Common myeloid progenitor, CD34-positive (primary cell): ENCODE results near the gene APELA.

ENCODE experiments used
- CTCF ChIA-PET: fragments of 350-600 bp; sonication (Branson Sonifier 250); formaldehyde crosslinking; loops from one replicate; lab custom pipeline; 2021; ENCODE audit warnings: antibody characterized with exemption; lab: Charles Lee
- POLR2A ChIA-PET: fragments of 350-600 bp; sonication (Branson Sonifier 250); formaldehyde crosslinking; loops from one replicate; lab custom pipeline; 2021; ENCODE audit warnings: antibody characterized with exemption; lab: Charles Lee
- DNase-seq, 3 donors: peaks; one replicate each; pipeline versions ENCODE4 v3.0.0 to v3.0.0-alpha.2; 2013
- H3K27ac ChIP-seq, 2 experiments: 1 replicate in 1 of 2; 2 replicates in 1 of 2; pipeline ENCODE4 v1.7.0; 2013; ENCODE audit warnings: inconsistent platforms in 2 of 2, low read length in 2 of 2, mild to moderate bottlenecking in 2 of 2, low read depth in 1 of 2, moderate library complexity in 1 of 2; ENCODE audit not compliant: severe bottlenecking in 2 of 2, insufficient read depth in 1 of 2, poor library complexity in 1 of 2
- H3K27me3 ChIP-seq, 5 experiments: replicated peaks in 2 of 5; 1 replicate in 3 of 5; 2 replicates in 2 of 5; pipeline versions ENCODE4 v1.6.1 to v1.7.0; 2013; ENCODE audit warnings: low read length in 4 of 5, mild to moderate bottlenecking in 2 of 5, moderate library complexity in 2 of 5, inconsistent platforms in 1 of 5; ENCODE audit not compliant: insufficient read depth in 5 of 5, control insufficient read depth in 4 of 5
- H3K36me3 ChIP-seq, 4 experiments: 1 replicate in 2 of 4; 2 replicates in 2 of 4; pipeline versions ENCODE4 v1.6.1 to v1.7.0; 2013; ENCODE audit warnings: low read length in 3 of 4, control low read depth in 1 of 4, mild to moderate bottlenecking in 1 of 4; ENCODE audit not compliant: control insufficient read depth in 4 of 4, insufficient read depth in 4 of 4
- H3K4me1 ChIP-seq, 4 experiments: 1 replicate in 3 of 4; 2 replicates in 1 of 4; pipeline versions ENCODE4 v1.6.1 to v1.7.1; 2013; ENCODE audit warnings: low read length in 3 of 4, mild to moderate bottlenecking in 3 of 4, control low read depth in 1 of 4, inconsistent platforms in 1 of 4, moderate library complexity in 1 of 4; ENCODE audit not compliant: control insufficient read depth in 4 of 4, insufficient read depth in 4 of 4; ENCODE audit errors: control extremely low read depth in 1 of 4
- H3K4me3 ChIP-seq, 7 experiments: 1 replicate in 4 of 7; 2 replicates in 3 of 7; pipeline versions ENCODE4 v1.5.1 to v1.7.0; 2013; ENCODE audit warnings: mild to moderate bottlenecking in 7 of 7, low read length in 6 of 7, moderate library complexity in 6 of 7, inconsistent platforms in 2 of 7, low read depth in 2 of 7, control low read depth in 1 of 7; ENCODE audit not compliant: insufficient read depth in 4 of 7, control insufficient read depth in 1 of 7; ENCODE audit errors: extremely low read depth in 1 of 7
- H3K9me3 ChIP-seq, 5 experiments: 1 replicate in 4 of 5; 2 replicates in 1 of 5; pipeline versions ENCODE4 v1.6.1 to v1.7.1; 2013; ENCODE audit warnings: low read length in 4 of 5, mild to moderate bottlenecking in 2 of 5, inconsistent platforms in 1 of 5, low read depth in 1 of 5, moderate library complexity in 1 of 5; ENCODE audit not compliant: control insufficient read depth in 4 of 5, insufficient read depth in 2 of 5; ENCODE audit errors: control extremely low read depth in 1 of 5
- WGBS: methylation state at CpG from one replicate; pipeline ENCODE4 v1.1.5; 2013; ENCODE audit not compliant: insufficient coverage; 5-methylcytosine and 5-hydroxymethylcytosine counted together

Gene APELA

DNA sequence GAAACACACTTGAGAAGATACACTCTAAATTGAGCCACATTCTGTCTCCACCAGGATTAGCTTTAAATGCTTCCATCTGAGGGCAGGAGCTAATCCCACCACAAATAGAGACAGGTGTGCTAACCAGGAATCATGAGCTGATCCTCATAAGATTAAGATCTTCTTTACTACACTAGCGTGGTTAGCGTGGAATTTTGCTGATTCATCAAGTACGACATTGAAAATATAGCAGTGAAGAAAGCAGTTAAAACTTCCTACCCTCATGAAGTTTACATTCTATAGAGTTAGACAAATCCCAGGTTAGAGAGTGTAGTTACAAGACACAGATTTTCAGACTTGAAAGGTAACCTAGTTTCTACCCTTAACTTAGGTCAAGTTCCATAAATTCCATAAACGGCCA lies 5.3 kb upstream of the APELA start:
- ChIA-PET POLR2A (interaction anchor here (0.5 kb wide), 1 partner anchor 10 kb away, joined by 5 read pairs; no protein-coding TSS in a partner anchor), CTCF (no interaction called here)
- Histone ChIP-seq H3K4me1 (peaks cover 0 to 7% (median 2%) of the 10 kb centered on the region in 4 experiments), H3K4me3 (no peak overlapping the region), H3K27me3 (no peaks in the 10 kb centered on the region), H3K27ac (no peak overlapping the region), H3K36me3 (no peaks in the 10 kb centered on the region), H3K9me3 (no peaks in the 10 kb centered on the region)
- DNase-seq, result no peak
- WGBS, result 86% methylated on average over 1 of the region's 4 CpGs

DNA sequence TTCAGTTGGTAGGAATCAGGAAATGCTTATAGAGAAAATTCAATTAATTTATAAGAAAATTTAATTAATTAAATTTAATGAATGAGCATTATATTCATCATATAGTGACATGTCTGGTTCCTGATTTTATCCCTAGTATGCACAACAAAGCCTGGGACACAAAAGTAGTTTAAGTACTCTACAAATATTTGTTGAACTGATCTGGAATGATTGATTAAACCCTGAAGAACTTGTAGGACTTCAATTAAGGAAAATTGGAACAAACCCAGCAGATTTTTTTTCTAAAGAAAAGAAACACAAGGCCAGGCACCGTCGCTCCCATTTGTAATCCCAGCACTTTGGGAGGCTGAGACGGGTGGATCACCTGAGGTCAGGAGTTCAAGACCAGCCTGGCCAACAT lies 4.5 kb upstream of the APELA start:
- POLR2A ChIA-PET, result no interaction called here
- no peaks in the 10 kb centered on the region for H3K27me3 ChIP-seq
- no peak for DNase-seq
- no peak overlapping the region for H3K4me3 ChIP-seq
- 100% methylated on average over 2 of the region's 3 CpGs for WGBS
- H3K9me3 ChIP-seq, result no peaks in the 10 kb centered on the region
- H3K4me1 ChIP-seq, result peaks cover 0 to 15% (median 2%) of the 10 kb centered on the region in 4 experiments
- no peaks in the 10 kb centered on the region for H3K36me3 ChIP-seq
- CTCF ChIA-PET, result no interaction called here
- H3K27ac ChIP-seq, result no peak overlapping the region

DNA sequence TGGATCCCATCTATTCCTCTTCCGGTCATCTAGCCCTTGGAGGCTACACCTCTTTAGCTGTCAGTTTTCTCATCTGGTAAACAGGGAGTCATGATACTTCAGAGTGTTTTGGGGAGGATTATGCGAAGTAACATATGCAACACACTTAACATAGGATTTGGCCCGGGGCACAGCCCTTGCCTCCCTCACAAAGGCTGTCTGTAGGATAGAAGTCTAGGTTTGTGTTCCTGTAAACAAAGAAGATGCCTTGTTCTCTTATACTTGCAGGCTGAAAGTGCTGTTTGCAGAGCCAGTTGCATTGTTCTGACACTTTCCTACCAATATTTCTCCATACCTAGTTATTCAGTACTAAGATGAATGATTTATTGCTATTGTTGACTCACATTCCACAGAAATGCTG lies 2.2 kb upstream of the APELA start:
- Histone ChIP-seq H3K4me3 (no peak overlapping the region), H3K4me1 (peaks cover 0 to 16% (median 2%) of the 10 kb centered on the region in 4 experiments), H3K9me3 (no peaks in the 10 kb centered on the region), H3K27ac (no peak overlapping the region), H3K27me3 (peaks cover 0 to 2% (median 0%) of the 10 kb centered on the region in 5 experiments), H3K36me3 (no peaks in the 10 kb centered on the region)
- DNase-seq, result no peak
- ChIA-PET POLR2A (no interaction called here), CTCF (no interaction called here)
- WGBS, result no CpG with 5 or more reads among the region's 3 CpGs

DNA sequence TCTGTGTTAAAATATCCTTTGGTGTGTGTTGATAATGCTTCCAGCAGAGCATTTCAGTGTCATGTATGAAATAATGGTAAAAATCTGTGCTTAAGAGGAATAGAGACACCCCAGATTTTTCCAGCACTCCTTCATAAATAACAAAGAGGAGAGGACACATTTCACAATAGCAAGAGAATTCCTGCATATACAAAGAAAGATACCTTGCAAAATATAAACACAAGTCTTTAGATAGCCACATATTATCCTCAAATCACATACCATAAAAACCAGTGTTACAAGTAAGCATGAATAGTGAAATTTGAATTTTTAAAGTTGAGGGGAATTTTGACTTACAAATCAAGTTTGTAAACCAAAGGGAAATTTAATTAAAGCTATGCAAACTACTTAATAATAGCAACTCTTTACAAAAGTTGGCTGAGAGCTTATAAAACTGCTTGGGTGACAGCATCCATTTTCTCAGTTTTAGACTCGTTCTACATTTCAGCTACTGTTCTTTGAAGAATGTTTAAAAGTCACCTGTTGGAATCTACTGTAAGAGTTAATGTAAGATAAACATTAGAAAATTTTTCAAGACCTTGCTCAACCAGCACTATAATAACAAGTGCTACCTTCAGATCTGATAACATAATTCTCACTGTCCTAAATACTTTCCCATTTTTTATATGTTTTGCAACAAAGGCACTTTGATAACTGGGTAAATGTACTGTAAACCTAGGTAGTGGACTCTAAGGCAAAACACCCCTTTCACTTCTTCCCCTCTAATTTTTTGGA lies 3.7 kb downstream of the APELA start:
- H3K36me3 ChIP-seq, result no peaks in the 10 kb centered on the region
- no peak overlapping the region for H3K4me3 ChIP-seq
- CTCF ChIA-PET, result no interaction called here
- no peak overlapping the region for H3K27ac ChIP-seq
- no peaks in the 10 kb centered on the region for H3K9me3 ChIP-seq
- peaks cover 0 to 3% (median 0%) of the 10 kb centered on the region in 5 experiments for H3K27me3 ChIP-seq
- H3K4me1 ChIP-seq, result peaks cover 0 to 16% (median 2%) of the 10 kb centered on the region in 4 experiments
- POLR2A ChIA-PET, result no interaction called here
- DNase-seq, result no peak
- no CpG with 5 or more reads among the region's 1 CpG for WGBS

DNA sequence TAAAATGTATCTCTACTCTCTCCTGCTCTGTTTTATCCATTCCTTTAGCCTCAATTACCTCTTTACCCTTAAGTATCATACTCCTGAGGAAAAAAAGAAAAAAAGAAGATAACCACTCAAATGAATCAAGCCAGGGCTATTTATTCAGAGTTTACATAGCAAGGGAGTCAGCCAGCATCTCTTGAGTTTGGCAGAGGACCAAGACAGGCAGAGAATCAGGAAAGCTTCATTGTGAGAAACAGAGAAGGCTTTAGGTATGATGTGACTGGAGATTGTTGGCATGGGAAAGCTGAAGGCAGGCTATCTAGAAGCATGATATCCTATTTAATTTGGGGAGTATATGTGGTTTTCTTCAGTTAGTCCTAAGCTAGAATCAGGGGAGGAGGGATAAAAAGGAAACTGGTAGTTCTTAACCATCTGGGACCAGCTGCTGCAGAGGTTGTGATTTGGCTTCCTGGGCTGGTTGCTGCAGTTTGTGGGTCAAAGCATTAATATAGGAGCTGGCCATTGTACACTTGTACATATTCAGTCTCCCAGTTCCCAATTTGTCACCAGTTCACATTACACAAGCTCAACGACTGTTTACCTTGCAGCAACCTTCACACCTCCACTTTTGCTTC lies 11.2 kb downstream of the APELA start:
- ChIA-PET POLR2A (no interaction called here), CTCF (no interaction called here)
- Histone ChIP-seq H3K36me3 (no peaks in the 10 kb centered on the region), H3K27ac (no peak overlapping the region), H3K9me3 (no peaks in the 10 kb centered on the region), H3K4me1 (no peaks in the 10 kb centered on the region), H3K27me3 (peaks cover 0 to 3% (median 0%) of the 10 kb centered on the region in 5 experiments), H3K4me3 (no peak overlapping the region)
- DNase-seq, result no peak
- 100% methylated on average over 1 of the region's 1 CpG for WGBS

DNA sequence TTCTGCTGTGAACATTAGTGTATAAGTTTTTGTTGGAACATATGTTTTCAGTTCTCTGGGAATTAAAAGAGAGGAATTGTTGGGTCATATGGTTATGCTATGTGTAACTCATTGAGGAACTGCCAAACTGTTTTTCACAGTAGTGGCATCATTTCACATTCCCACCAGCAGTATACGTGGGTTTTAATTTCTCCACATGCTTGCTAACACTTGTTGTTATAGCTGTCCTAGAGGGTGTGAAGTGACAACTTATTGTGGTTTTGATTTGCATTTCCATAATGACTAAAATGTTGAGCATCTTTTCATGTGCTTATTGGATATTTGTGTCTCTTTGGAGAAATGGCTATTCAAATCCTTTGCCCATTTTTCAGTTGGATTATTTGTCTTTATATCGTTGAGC lies 13.7 kb downstream of the APELA start:
- no peak overlapping the region for H3K4me3 ChIP-seq
- H3K4me1 ChIP-seq, result no peaks in the 10 kb centered on the region
- WGBS, result no CpG with 5 or more reads among the region's 2 CpGs
- H3K36me3 ChIP-seq, result no peaks in the 10 kb centered on the region
- CTCF ChIA-PET, result no interaction called here
- peaks cover 0 to 2% (median 0%) of the 10 kb centered on the region in 5 experiments for H3K27me3 ChIP-seq
- no peaks in the 10 kb centered on the region for H3K9me3 ChIP-seq
- POLR2A ChIA-PET, result no interaction called here
- no peak for DNase-seq
- H3K27ac ChIP-seq, result no peak overlapping the region

DNA sequence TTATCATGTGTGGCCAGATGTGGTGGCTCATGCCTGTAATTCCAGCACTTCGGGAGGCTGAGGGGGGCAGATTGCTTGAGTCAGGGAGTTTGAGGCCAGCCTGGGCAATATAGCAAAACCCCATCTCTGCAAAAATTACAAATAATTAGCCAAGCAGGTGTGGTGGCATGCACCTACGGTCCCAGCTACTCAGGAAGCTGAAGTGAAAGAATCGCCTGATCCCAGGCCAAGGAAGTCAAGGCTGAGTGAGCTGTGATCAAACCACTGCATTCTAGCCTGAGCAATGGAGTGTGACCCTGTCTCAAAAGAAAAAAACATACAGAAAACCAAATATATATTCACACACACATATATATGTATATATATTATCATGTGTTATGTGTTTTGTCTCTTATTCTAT lies 15.0 kb downstream of the APELA start:
- WGBS, result 69% methylated on average over 2 of the region's 3 CpGs
- no peak overlapping the region for H3K27ac ChIP-seq
- peaks cover 0 to 4% (median 0%) of the 10 kb centered on the region in 5 experiments for H3K27me3 ChIP-seq
- DNase-seq, result no peak
- POLR2A ChIA-PET, result no interaction called here
- CTCF ChIA-PET, result no interaction called here
- H3K4me3 ChIP-seq, result no peak overlapping the region
- H3K9me3 ChIP-seq, result no peaks in the 10 kb centered on the region
- H3K4me1 ChIP-seq, result no peaks in the 10 kb centered on the region
- H3K36me3 ChIP-seq, result no peaks in the 10 kb centered on the region
